Suppressor macrophage treated with lipopolysaccharide for 1 hour (primary cell): ENCODE measurements around the gene ITPKA.
A peak's percentile ranks its signal among the peaks of the same experiment; 100 is the strongest.
"Not testable (repeated sequence)": the region's sequence is repeated elsewhere in the genome, so short reads cannot be mapped to it uniquely, and the experiment has no call there.

ENCODE experiments used
- DNase-seq, 3 donors: peaks; one replicate each; pipeline ENCODE4 v3.0.0-alpha.2; 2020 to 2022

Gene ITPKA

GRCh38 chr15:41493205-41493901, at the start of gene ITPKA:
Gene ITPKA (plus strand): TSS chr15:41493874. CDS start chr15:41493928, 54 bp downstream.
- DNase-seq, result peak; percentile 93 to 98 (median 96)

GRCh38 chr15:41445399-41445798, 48.3 kb upstream of the ITPKA start:
- no peak for DNase-seq

- DNase-seq, result no peak
These were observed 31.4 kb upstream of the ITPKA start for GRCh38 chr15:41462084-41462795.

- no peak for DNase-seq
These were observed 28.6 kb upstream of the ITPKA start for GRCh38 chr15:41464889-41465580.

DNA sequence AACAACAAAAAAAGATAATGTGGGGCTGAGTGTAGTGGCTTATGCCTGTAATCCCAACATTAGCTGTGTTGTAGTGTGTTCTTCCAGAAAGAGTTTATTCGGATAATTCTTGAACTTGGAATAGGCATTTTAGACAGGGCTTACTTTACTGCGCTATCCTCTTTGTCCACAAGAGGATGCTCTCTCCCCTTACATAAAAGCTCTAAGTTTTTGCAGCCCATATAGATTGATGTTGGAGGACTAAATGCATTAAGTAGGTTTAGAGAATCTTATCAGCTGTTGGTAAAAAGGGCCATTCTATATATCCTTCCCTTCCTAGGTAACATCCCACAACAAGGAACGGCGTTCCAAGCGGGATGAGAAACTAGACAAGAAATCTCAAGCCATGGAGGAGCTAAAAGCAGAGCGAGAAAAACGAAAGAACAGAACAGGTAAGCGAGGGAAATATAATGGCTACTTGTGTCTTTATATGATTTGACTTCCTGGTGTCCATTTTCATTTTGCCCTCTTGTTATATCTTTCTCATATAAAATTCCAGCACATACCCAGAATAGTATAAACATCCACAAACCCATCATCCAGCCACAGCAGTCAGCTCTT, 27.8 kb upstream of the ITPKA start:
- peak; percentile 63 to 73 (median 69) for DNase-seq

DNA sequence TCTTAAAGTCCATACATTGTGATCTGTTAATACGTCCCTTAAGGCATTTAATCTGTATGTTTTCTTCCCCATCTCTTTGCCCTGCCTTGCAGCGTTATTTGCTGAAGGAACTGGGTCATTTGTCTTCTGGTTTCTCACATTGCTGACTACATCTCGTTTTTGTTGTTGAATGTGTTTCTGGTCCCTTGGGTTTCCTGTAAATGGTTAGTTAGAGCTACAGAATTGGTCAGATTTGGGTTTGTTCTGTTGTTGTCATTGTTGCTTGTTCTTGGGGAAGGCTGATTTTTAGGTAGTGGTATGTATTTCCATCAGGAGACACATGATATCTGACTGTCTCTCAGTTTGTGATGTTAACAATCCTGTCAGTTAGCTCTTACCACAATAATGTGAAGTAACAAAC, 27.0 kb upstream of the ITPKA start:
- DNase-seq, result no peak

DNA sequence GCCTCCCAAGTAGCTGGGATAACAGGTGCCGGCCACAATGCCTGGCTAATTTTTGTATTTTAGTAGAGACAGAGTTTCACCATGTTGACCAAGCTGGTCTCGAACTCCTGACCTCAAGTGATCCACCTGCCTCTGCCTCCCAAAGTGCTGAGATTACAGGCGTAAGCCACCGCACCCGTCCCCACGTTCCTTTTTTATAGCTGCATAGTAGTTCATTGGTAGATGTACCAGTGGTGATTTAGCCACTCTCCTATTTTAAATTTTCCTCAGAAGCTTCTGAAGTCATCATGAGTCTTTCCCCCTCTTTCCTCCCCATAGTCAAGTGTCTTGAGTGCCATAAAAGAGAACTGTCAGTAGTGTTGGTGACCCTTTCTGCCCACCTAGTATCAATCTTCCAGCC, 24.0 kb upstream of the ITPKA start:
- not testable (repeated sequence) for DNase-seq

- DNase-seq, result no peak
These were observed 20.3 kb upstream of the ITPKA start for GRCh38 chr15:41473418-41473817.

- DNase-seq, result no peak
These were observed 19.2 kb upstream of the ITPKA start for GRCh38 chr15:41474436-41474835.

DNA sequence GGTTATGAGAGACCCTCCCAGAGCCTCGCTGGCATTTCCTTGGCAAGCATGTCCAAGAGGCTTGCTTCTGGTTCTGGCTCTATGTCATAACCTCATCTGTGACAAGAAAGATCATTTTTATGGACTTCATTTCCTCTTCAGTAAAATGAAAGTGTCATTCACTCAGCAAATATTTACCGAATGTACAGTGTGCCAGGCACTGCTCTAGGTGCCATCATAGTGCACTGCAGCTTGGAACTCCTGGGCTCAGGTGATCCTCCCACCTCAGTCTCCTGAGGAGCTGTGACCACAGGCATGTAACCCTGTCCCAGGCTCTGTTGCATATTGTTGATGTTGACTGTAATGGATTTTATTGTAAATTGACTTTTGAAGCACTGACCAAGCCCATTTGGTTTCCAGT, 18.7 kb upstream of the ITPKA start:
- no peak for DNase-seq

- DNase-seq, result no peak
These were observed 17.1 kb upstream of the ITPKA start for GRCh38 chr15:41476416-41477048.

DNA sequence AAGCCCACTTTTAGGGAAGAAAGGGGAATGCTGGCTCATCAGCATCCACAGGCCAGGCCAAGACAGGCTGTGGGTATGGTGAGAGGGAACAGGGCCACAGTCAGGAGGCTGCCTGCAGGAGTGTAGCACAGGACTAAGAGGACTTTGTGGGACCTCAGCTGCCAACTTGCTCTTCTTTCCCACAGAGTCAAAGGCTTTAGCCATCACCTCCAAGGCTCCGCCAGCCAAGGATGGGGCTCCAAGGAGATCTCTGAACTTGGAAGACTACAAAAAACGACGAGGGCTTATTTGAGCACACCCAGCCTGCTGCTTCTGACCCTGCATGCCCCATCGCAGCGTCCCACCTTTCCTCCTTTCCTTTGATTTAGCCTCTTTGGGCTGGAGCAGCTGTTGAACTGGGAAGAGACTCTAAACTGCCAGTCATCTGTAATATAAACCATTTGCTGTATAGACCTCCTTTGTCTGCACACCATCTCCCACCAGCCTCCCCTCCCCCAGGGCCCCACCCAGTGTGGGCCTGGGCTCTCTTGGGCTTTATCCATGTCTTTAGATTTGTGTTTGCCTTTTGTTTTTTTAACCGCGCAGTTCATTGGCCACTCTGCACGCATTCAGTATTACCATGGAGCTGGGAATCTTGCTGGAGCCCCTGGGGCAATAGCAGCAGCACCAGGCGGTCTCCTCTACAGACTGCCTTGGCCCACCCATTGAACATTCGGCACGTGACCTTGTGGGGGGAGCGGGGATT, 13.1 kb upstream of the ITPKA start:
- no peak for DNase-seq

- no peak for DNase-seq
These were observed 11.4 kb upstream of the ITPKA start for GRCh38 chr15:41482110-41482877.

GRCh38 chr15:41483115-41483514, 10.6 kb upstream of the ITPKA start:
- peak; percentile 33 to 43 (median 35) for DNase-seq

DNA sequence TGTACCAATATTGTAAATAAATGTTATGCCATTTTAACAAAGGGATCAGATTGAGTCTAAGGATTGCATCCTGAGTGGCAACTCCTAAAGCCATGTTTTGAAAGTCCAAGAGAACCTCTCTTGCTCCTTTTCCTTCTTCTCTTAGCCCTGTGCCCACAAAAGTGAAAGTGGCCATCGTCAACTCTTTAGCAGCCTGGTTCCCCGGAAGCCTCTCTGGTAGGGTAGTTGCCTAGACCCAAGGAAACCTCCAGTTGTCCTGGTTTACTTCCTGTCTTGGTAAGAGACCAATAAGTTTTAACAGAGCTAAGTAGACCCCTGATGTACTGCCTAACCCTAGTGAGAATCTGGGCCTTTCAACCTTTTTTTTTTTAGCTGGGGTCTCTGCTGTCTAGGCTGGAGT, 10.2 kb upstream of the ITPKA start:
- DNase-seq, result no peak

DNA sequence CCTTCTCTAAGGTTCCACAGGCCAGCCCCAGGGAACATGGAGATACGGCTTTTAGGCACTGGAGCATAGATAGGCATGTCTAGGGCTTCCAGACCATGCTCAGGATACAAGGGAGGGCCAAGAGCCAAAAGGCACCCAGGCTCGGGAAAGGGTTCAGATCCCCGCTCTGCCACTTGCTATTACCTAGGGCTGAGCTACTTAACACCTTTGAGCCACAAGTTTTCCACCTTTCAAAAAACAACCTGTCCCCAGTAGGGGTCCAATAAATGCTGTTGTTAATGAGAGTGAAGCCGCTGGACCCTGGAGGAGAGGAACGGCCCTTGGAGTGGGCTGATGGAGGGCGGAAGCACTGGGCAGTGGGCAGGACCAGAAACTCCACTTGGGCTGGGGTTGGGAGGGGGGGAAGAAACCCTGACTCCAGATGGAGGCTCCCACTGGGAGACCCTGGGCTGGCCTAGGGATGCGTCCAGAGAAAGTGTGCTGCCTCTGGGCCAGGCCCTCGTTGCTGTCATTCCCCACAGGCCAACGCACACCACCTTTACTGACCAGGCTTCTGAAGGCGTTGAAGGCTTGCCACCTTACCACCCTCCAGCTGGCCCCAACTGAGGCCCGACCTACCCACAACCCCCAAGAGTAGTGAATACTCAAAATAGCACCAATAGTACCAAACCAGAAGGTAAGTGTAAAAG, 8.6 kb upstream of the ITPKA start:
- DNase-seq, result no peak

- DNase-seq, result no peak
These were observed 7.4 kb upstream of the ITPKA start for GRCh38 chr15:41486286-41486685.

DNA sequence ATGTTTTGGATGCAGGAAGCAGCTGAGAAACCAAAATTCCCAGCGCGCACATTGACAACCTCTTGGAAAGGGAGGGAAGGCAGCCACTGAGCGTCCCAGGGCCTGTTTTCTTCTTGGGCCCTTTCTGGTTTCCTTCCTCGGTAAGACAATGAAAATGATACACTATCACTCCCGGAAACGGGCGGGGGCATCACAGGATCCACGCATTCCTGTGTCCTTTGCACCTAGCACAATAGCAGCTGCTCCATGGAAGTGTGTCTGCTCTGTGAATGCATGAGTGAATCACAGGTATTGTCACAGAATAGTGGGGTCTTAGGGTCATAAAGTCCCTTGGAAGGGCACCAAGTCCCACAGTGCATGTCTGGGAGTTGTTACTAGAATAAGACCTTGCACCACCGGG, 6.3 kb upstream of the ITPKA start:
- DNase-seq, result no peak

DNA sequence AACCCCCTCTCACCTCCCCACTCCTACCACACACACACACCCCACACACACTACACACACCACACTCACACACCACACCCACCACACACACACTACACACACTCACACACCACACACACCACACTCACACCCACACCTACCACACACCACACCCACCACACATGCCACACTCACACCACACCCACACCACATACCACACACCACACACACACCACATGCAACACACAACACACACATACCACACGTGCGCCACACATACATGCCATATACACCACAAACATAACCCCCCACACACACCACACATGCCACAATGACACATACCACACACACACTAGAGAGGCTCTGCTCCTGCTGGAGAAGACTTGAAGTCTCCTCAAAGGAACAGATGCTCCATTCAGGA, 5.9 kb upstream of the ITPKA start:
- no peak for DNase-seq

- DNase-seq, result no peak
These were observed 4.0 kb upstream of the ITPKA start for GRCh38 chr15:41489641-41490040.

DNA sequence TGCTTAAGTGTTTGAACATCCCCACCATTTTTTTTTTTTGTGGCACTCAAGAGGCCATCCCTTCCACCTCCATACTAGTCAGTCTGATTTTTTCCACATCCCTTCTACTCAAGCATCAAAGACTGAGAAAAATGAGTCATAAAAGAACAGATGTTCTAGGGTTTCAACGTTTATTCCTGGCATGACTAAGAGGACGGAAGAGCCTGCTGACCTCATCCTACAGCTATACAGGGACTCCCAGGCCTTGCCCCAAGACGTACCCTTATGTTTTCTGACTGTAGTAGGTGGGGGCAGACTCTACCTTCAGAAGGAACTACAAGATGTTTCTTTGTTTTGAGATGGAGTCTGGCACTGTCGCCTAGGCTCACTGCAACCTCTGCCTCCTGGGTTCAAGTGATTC, 3.3 kb upstream of the ITPKA start:
- peak; percentile 78 to 92 (median 84) for DNase-seq
